ENCODE data around the gene MBD3. TPM values are rescaled to one million over a fixed set of nuclear protein-coding genes. Genes with fewer than 3 reads are reported as not detected.

MBD3 gene
- total RNA-seq, 1 donor from 2014 or later = 90.7 TPM

DNA sequence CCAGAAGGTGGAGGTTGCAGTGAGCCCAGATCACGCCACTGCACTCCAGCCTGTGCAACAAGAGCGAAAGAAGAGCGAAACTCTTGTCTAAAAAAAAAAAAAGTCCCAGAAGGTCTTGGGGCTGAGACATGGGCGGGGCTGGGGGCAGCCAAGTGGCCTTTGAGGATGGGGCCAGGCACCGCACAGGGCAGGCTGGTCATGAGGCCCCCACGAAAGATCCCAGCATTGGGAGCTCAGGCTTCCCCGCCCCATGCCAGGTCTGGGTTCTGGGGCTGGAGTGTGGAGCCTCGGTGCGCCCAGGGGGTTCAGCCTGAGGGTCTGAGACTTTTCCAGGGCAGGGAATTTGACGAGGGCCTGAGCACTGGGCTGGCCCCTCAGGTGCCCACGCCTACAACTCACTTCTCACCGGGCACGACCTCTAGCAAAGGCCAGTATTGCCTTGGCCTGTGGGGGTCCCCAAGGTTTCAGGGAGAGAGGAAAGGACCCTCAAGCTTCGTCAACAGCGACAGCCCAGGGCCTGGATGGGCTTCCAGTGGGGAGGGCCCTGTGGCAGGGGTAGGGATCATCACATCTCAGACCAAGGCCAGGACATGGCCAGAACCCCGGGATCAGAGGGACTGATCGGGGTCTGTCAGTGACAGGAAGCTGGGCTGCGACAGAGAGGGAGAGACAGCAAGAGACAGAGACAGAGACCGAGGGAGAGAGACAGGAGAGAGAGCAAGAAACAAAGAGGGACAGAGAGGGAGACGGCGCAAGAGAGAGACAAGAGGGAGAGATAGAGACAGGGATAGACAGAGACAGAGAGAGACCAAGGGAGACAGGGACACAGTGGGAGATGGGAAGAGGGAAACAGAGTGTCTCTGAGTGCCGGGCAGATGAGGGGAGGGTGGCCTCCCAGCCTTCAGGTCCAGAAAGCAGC is 17.1 kb downstream of the MBD3 start:
- intact Hi-C loops (cut with micrococcal nuclease) = no loop called here

DNA sequence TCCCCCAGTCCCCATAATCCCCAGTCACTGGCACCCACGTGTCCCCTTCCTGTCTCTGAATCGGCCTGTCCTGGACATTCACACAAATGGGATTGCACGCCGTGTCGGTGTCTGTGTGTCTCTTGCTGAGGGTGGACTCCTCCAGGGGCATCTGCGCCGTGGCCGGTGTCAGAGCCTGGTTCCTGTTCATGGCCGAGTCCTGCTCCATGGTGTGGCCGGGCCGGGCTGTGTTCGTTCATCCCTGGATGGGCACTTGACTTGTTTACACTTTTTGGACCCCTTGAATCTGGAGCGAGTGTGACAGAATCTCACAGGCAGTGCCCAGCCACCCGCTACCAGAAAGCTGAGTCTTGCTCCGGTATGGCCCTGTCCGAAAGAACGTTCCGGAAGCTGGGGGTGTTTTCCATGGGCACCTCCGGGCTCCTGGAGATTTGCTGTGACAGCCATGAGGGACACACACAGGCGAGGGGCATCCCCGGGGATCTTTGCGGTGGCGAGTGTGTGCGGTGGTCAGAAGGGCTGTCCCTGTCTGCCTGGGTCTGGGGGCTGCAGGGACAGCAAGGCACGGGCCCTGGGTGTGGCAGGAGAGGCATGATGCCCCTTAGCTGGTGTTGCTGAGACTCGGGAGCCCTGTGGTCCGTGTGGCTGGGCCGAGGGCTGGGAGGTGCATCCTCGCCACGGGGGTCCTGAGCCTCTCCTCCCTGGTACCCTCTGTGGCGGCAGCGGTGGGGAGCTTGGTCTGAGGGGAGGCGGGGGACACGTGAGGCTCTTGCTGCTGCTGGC is 18.1 kb downstream of the MBD3 start:
- intact Hi-C loops (cut with micrococcal nuclease) = no loop called here

DNA sequence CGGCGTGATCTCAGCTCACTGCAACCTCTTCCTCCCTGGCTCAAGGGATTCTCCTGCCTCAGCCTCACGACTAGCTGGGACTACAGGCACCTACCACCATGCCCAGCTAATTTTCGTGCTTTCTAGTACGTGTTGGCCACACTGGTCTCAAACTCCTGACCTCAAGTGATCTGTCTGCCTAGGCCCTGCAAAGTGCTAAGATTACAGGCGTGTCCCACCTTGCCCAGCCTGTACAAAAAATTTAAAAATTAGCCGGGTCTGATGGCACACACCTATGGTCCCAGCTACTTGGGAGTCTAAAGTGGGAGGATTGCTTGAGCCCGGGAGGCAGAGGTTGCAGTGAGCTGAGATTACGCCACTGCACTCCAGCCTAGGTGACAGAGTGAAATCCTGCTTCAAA is 19.9 kb downstream of the MBD3 start:
- intact Hi-C loops (cut with micrococcal nuclease) = no loop called here

DNA sequence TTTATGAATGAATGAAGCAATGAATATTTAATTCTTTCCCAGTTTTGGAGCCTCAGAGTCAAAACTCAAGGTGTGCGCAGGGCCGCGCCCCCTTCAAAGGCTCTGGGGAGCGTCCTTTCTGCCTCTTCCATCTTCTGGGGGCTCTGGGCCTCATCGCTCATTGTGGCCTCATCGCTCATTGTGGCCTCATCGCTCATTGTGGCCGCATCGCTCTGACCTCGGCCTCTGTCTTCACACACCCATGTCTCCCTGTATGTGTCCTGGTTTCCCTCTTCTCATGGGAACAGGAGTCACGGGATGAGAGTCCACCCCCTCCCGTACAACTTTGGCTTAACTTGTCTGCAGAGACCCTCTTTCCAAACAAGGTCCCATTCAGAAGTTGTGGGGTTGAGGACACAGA is 21.3 kb downstream of the MBD3 start:
- intact Hi-C loops (cut with micrococcal nuclease) = no loop called here

DNA sequence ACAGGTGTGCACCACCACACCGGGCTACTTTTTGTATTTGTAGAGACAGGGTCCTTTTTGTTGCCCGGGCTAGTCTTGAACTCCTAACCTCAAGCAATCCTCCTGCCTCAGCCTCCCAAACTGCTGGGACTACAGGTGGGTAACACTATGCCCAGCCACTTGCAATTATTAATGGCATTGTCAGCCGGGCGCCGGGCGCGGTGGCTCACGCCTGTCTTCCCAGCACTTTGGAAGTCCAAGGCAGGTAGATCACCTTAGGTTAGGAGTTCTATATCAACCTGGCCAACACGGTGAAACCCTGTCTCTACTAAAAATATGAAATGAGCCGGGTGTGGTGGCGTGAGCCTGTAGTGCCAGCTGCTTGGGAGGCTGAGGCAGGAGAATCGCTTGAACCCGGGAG is 21.8 kb downstream of the MBD3 start:
- intact Hi-C loops (cut with micrococcal nuclease) = no loop called here

DNA sequence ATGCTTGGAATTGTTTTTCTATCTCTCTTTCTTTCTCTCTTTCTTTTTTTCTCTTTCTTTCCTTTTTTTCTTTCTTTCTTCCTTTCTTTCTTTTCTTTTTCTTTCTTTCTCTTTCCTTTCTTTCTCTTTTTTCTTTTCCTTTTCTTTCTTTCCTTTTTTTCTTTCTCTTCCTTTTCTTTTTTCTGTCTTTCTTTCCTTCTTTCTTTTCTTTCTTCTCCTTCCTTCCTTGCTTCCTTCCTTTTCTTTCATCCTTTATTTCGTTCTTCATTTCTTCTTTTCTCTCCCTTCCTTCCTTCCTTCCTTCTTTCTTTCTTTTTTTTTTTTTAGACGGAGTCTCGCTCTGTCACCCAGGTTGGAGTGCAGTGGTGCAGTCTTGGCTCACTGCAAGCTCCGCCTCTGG is 22.7 kb downstream of the MBD3 start:
- intact Hi-C loops (cut with micrococcal nuclease) = no loop called here

DNA sequence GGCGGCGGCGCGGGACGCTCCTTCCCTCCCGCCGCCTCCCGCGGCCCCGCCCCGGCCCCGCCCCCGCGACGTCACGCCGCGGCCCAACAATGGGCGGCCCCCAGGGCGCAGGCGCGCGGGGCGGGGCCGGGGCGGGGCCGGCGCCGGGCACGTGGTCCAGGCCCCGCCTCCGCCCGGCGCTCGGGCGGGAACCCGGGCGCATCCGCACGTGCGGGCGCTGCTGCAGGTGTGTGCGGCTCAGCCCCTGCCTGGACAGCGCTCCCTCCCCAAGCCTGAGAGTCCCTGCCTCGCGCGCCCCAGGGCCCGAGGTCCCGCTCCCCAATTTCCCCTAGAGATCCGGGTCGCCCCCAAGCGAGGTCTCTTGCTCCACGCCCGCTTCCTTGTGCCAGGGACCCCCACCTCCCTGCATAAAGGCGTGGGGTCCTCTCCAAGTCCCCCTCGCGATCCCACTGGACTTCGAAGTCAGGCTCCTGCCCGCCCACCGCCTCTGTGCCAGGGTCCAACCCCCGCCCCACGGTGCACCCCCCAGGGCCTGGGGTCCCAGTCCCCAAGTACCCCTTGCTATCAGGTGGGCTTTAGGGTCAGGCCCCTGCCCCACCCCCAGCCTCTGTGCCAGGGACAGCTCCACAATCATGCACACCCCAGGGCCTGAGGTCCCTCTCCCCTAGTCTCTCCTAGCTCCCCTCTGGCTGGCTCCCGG is 24.2 kb downstream of the MBD3 start, which contains the start of gene MEX3D:
MEX3D (minus strand) TSS at position 6 of the 700 bp plus-strand sequence. CDS start 267 bp downstream, outside the sequence.
- intact Hi-C loops (cut with micrococcal nuclease) = loop anchor here (1.0 kb wide), 2 partner anchors 24 to 244 kb away; partner anchors contain the start of genes ATP8B3 and MBD3

DNA sequence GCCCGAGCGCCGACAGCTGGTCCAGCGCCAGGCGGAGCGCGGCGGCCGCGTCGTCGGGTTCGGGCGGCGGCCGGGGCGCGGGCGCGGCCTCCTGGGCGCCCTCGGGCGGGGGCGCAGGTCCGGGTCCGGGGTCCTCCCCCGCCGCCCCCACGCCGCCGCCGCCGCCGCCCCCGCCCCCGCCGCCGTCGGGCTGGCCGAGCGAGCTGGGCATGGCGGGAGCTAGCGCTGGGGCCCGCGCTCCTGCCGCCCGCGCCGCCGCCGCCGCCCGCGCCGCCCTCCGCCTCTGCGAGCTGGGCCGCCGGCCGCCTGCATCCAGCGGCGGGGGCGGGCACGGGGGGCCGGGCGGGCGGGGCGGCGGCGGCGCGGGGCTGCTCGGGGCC is 24.8 kb downstream of the MBD3 start:
- intact Hi-C loops (cut with micrococcal nuclease) = loop anchor here (1.0 kb wide), 2 partner anchors 24 to 244 kb away; partner anchors contain the start of genes ATP8B3 and MBD3

DNA sequence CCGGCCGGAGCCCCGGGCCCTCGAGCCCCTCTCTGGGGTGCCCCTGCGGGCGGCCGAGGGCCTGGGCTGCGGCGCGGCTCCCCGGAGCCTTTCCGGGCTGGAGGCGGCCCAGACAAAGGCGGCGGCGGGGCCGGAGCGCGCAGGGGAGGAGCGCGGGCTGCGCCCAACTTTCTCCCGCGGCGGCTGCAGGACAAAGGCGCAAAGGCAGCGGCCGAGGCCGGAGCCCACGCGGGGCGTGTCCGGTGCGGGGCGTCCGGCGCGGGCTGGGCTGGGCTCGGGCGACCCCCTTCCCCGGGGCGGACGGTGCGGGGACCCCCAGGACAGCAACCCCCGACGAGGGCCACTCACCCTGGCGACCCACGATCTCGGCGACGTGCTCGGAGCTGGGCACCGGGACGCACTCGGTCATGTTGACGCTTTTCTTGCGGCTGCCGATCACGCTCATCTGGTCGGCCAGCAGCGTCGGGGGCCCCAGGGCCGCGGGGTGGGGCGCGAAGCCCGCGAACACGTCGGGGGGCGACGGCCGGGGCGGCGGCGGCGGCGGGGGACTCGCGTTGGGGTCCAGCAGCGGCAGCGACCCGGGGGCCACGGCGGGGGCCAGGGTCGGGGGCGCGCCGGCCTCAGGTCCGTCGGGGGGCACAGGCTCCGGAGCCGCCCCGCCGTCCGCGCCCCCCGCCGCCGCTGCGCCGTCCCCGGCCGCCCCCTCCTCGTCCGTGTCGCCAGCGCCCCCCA is 25.4 kb downstream of the MBD3 start:
- intact Hi-C loops (cut with micrococcal nuclease) = no loop called here

DNA sequence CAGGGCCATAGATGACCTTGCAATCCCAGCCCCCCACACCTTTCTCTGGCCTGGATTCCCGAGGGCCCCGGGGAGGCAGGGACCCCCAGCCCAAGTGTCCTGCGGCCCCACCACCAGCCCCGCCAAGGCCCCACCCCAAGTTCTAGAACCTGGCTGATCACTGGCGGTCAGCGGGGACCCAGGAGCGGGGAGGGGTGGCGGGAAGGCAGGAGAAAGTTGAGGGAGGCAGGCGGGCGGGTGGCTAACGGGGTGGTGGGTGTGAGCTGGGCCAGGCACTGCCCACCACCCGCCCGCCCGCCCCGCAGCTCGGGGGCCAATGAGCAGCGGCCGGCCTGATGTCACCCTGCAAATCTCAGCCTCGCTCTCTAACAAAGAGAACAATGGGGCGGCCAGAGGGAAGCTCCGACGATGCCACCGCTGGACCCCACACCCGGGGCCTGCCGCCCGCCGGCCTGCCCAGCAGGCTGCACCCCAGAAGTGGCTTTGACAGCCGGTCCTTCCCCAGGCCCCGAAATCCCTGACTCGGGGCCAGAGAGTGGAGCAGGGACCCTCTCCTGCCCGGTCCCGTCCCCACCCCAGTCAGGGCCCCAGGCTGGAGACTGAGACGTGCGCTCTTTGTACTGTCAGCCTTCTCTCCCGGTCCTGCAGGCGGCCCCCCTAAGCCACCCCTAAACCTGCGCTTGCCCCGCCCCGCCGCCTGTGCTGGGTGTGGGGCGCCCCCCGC is 26.1 kb downstream of the MBD3 start:
- intact Hi-C loops (cut with micrococcal nuclease) = no loop called here

DNA sequence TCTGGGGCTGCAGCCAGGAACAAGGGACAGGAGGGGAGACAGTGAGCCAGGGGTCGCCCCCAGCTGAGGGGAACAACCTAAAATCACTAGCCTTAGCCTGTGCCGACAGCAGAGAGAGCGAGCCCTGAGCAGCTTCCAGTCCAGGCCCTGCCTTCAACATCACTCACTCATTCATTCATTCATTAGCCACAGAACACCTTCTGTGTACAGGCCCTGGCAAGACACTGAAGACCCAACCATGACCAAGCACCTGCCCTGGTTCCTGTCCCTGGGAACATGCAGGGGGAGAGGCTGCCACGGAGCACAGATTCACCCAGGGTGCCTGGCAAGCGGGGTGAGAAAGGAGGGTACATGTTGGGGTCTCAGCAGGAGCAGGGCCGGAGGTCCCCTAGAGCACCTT is 29.4 kb downstream of the MBD3 start:
- intact Hi-C loops (cut with micrococcal nuclease) = no loop called here

DNA sequence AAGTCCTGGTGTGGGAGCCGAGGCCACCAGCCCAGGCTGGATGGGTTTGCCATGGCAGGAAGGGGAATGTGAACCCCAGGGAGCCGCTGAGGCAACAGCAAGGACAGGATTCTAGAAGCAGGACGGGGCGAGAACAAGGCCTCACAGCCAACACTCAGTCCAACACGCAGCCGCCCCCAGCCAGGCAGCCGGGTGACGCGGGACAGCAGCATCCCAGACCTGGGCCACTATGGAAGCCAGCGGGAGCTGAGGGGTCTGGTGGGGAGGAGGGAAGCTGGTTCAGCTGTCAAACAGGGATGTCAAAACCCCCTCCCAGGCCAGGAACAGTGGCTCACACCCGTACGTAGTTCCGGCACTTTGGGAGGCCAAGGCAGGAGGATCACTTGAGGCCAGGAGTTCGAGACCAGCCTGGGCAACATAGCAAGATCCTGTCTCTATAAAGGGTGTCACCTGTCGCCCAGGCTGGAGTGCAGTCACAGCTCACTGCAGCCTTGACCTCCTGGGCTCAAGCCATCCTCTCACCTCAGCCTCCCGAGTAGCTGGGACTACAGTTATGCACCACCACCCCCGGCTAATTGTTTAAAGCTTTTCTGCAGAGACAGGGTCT is 31.3 kb downstream of the MBD3 start:
- intact Hi-C loops (cut with micrococcal nuclease) = no loop called here

DNA sequence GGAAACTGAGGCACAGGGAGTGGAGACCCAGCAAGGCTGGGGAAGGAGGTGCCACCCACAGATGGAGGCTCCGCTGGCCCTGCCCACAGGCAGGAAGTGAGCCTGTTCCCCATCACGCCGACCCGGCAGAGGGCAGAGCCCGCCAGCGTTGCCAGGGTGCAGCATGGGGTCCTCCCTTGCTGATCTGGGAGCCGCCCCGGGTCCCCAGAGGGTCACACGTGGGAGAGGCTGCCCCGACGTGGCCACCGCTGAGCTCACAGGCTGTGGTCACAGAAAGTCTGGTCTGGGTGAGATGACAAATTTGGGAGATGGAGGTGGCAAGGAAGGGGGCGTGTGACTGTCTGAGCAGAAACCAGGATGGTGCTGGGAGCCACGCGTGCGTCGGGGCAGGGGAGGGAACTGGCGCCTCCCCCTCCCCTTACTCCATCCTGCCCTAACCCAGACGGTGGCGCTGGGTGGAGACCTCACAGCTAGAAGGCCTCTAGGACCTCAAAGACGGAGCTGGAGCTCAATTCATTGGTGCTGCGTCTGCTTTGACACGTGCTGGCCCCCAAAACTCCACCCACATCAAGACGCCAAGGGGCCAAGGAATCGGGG is 32.3 kb downstream of the MBD3 start:
- intact Hi-C loops (cut with micrococcal nuclease) = no loop called here

DNA sequence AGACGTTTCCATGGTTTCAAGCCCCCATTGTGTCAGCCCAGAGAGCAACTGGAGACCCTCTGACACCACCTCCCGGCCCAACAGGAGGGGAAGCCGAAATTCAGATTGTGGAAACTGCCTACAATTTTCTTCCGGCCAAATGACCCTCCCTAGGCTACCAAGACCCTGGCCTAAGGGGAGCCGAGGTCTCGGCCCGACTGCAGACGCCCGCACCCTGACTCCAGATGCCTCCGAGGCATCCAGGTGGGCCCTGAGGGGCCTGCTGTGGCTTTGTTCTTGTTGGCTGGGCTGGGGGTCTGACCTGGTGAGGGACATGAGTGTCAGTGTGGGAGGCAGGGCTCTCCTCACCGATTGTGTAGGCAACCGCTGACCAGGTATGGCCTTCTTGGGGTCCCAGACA is 34.1 kb downstream of the MBD3 start:
- intact Hi-C loops (cut with micrococcal nuclease) = no loop called here

DNA sequence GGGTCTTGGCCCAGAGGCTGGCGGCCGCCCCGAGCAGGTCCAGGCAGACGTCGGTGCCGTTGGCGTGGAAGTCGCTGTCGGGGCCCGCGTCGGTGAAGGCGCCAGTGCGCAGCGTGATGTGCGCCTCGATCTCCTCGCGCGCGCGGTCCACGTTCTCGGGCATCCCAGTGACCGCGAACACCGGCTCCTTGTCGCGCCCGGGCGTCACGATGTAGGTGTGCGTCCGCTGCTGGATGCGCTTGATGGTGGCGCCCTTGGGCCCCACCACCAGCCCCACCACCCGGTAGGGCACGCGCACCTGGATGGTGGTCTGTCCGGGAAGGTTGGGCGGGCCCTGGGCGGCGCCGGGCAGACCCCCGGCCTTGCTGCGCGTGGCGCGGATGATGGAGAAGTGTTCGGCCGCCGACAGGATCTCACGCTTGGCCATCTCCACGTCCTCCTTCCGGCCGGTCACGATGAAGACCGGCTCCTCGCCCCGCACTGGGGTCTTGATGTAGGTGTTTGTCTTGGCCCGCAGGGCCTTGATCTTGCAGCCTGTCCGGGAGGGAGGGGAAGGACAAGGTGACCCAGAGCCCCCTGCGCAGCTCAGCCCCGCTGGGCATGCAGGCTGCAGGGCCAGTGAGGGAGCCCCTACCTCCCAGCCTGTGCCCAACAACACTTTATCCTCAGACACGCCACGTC is 36.1 kb downstream of the MBD3 start:
- intact Hi-C loops (cut with micrococcal nuclease) = no loop called here

DNA sequence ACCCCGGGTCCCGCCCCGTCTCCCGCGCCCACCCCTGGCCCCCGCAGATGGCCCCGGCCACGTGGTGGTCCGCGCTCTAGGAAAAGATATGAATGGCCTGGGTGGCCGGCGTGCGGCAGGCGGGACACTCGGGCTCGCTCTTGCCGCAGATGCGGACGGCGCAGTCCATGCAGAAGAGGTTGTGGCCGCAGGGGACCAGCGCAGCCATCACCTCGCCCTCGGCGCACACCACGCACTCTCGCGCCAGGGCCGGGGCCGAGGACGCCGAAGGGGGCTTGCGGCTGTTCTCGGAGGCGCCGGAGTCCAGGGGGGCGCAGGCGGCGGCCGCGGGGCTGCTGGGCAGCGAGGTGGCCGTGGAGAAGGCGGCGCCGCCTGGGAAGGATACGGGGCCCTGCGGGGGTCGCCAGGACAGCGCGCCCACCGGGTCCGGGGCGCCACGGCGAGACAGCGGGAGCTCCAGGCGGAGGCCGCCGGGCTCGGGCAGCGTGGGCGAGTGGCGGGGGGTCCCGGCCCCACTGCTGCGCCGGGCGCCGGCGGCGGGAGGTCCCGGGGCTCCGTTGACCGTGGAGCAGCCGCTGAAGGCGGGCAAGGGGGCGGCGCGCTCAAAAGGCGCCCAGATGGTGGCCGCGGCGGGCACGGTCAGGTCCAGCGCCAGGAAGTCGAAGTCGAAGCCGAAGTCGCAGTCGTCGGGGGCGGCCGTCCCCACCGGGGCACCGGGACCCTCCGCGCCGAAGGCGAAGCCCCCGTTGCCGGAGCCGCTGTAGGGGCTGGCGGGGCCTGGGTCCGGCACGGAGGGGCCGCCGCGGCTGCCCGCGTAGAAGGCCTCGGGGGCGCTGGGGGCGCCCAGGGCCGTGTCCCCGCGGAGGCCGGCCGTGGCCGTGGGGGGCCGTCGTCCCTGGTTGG is 36.9 kb downstream of the MBD3 start:
- intact Hi-C loops (cut with micrococcal nuclease) = no loop called here

DNA sequence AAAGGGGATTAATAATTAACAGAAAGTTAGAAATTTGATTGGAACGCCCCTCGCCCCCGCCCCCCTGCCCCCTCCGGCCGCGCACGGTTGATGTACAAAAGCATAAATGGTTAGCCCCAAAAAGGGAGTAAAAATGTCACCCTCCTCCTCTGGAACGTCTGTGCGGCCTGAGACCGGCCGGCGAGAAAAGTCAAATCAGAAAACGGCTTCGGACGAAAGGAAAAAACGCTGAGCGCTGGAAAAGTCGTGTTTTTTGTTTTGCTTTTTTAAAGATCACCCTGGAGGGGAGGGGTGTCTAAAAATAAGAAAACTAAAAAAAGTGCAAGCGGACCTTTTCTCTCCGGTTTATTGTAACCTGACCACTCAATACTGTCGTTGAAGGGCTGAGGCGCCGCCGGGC is 37.7 kb downstream of the MBD3 start:
- intact Hi-C loops (cut with micrococcal nuclease) = no loop called here

DNA sequence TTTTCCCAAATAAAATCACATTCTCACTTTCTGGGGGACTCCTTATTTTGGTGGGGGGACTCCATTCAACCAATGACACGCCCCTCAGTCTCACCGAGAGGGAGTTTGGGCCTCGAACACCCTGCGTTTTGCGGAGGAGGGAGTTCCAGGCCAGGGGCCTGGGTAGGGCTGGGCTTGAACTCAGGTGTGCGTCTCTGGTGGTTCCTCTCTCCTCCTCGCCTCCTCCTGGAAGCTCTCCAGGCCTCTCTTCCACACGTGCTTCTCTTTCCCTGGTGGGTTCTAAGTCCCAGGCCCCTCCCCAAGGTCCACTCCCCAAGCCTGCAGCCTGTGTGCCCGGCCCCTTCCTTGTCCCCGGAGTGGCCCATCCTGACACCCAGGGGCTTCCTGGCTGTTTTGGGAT is 39.2 kb downstream of the MBD3 start:
- intact Hi-C loops (cut with micrococcal nuclease) = no loop called here

All from T-helper 1 cell treated with Interleukin-12 subunit alpha and Interleukin-12 subunit beta and Interleukin-4 antibody, amounts not matched to agents 30 ng/mL and 1 ng/mL, for 36 hours (primary cell).